NT2/D1 (cell line): ENCODE data around the gene MRPL49.

Experiments
- SUZ12 ChIP-seq: IDR thresholded peaks from 2 replicates; pipeline ENCODE4 v1.6.1; 2011; ENCODE audit not compliant: insufficient read length, insufficient read depth; ENCODE audit errors: extremely low read depth
- YY1 ChIP-seq: IDR thresholded peaks from 2 replicates; pipeline ENCODE4 v1.6.1; 2011; ENCODE audit not compliant: insufficient read length, insufficient read depth
- ZNF274 ChIP-seq: IDR thresholded peaks from 2 replicates; pipeline ENCODE4 v1.6.1; 2011; ENCODE audit warnings: mild to moderate bottlenecking, low read depth, low read length

GRCh38 chr11:65077451-65077850 is 44.7 kb upstream of the MRPL49 start:
- TF ChIP-seq YY1 (no peak), ZNF274 (no peak), SUZ12 (no peak)
